Activated CD8-positive, alpha-beta memory T cell treated with anti-CD3 and anti-CD28 coated beads, Interleukin-2, amount 10 ng/mL, durations not matched to agents 7 days and 5 days (primary cell): Measurements from ENCODE around the gene ARHGAP42. TPM values are rescaled to one million over a fixed set of nuclear protein-coding genes. Genes with fewer than 3 reads are reported as not detected.

Experiments
- ATAC-seq: fragments of 150-1000 bp; cut with Tn5 transposase; one replicate; pipeline ENCODE4 v1.10.0; 2021; ENCODE audit warnings: moderate library complexity
- CTCF ChIA-PET: fragments of 350-600 bp; sonication (Branson Sonifier 250); formaldehyde crosslinking; loops from one replicate; lab custom pipeline; 2021; ENCODE audit warnings: antibody characterized with exemption; lab: Charles Lee
- DNase-seq: peaks from one replicate; pipeline ENCODE4 v3.0.0-alpha.2; 2020
- H3K27ac Mint-ChIP-seq: one replicate; pipeline ENCODE4 v1.8.0; 2021; ENCODE audit warnings: mild to moderate bottlenecking, mixed read lengths
- H3K27me3 Mint-ChIP-seq: one replicate; pipeline ENCODE4 v1.8.0; 2021; ENCODE audit warnings: mixed read lengths
- H3K36me3 Mint-ChIP-seq: one replicate; pipeline ENCODE4 v1.8.0; 2021; ENCODE audit warnings: mild to moderate bottlenecking, mixed read lengths
- H3K4me1 Mint-ChIP-seq: one replicate; pipeline ENCODE4 v1.8.0; 2021; ENCODE audit warnings: mixed read lengths
- H3K4me3 Mint-ChIP-seq: one replicate; pipeline ENCODE4 v1.8.0; 2021; ENCODE audit warnings: mild to moderate bottlenecking, moderate library complexity, mixed read lengths
- H3K9me3 Mint-ChIP-seq: one replicate; pipeline ENCODE4 v1.8.0; 2022; ENCODE audit warnings: low read depth, mixed read lengths
- total RNA-seq, 2 experiments: library from RNA; stranded (reverse); gene quantifications; one replicate each; pipeline ENCODE4 v1.2.3, GENCODE V29; 2021

ARHGAP42 gene
- total RNA-seq, 2 experiments from 2014 or later = 0.61 TPM; not detected in 1

DNA sequence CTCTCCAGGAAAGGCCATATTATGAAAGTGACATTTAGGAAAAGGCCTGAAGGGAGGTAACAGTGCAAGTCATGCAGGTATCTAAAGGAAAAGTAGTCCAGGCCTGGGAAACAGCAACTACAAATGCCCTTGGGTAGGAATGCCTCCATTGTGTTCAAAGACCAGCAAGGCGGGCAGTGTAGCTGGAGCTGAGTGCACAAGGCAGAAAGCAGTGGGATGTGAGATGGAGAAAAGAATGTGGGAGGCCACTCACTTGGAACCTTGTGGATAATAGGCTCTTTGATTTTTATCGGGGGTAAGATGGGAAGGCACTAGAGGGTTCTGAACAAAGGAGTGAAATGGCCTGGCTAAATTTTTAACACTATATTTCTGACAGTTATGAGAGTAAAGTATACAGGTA, 253.9 kb downstream of the ARHGAP42 start:
- H3K27ac Mint-ChIP-seq = no peak overlapping the region
- no peak overlapping the region for H3K4me3 Mint-ChIP-seq
- H3K36me3 Mint-ChIP-seq = no peaks in the 10 kb centered on the region
- ATAC-seq = no peak
- H3K9me3 Mint-ChIP-seq = no peaks in the 10 kb centered on the region
- DNase-seq = no peak
- no peaks in the 10 kb centered on the region for H3K4me1 Mint-ChIP-seq
- CTCF ChIA-PET = no interaction called here
- H3K27me3 Mint-ChIP-seq = no peaks in the 10 kb centered on the region

DNA sequence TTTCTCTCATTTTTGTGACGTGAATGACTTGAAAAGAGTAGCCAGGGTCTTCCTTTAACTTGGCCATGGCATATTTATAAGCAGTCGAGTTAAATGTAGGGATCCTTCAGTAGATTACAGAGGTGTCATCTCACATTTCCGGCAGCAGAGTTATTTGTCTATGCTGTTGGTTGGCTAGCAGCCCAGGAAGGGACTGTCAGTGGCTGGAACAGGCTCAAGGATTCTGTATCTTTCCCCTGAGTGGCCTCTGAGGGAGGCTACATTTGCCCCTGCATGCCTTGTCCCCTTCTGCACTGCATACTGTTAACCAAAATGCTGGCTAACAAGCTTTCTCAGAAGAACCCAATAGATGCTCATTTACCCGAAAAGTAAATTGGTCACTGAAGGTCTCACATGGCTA, 254.9 kb downstream of the ARHGAP42 start:
- Mint-ChIP-seq H3K27ac (no peak overlapping the region), H3K27me3 (no peaks in the 10 kb centered on the region), H3K4me1 (no peaks in the 10 kb centered on the region), H3K4me3 (no peak overlapping the region), H3K9me3 (no peaks in the 10 kb centered on the region), H3K36me3 (no peaks in the 10 kb centered on the region)
- no peak for ATAC-seq
- no peak for DNase-seq
- CTCF ChIA-PET = no interaction called here

DNA sequence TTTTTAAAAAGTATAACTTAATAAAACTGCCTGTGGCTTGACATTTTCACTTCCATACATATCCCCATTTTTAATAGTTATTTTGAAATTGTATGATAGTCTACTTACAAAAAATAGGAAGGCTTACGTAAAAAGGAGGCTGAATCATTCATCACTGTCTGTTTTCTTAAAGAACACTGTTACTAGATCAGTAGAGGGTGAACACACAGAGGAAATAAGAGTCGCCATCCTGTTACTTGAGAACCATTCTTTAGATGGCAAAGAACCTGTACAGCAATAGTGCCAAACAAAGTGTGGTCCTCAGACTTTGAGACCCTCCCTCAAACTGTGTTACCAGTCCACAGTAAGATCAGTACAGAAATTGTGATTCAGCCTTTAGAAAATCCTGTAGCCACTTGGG, 261.8 kb downstream of the ARHGAP42 start:
- Mint-ChIP-seq H3K4me3 (no peak overlapping the region), H3K4me1 (no peaks in the 10 kb centered on the region), H3K27me3 (no peaks in the 10 kb centered on the region), H3K36me3 (no peaks in the 10 kb centered on the region), H3K9me3 (no peaks in the 10 kb centered on the region), H3K27ac (no peak overlapping the region)
- ATAC-seq (no peak), DNase-seq (no peak)
- CTCF ChIA-PET = no interaction called here

DNA sequence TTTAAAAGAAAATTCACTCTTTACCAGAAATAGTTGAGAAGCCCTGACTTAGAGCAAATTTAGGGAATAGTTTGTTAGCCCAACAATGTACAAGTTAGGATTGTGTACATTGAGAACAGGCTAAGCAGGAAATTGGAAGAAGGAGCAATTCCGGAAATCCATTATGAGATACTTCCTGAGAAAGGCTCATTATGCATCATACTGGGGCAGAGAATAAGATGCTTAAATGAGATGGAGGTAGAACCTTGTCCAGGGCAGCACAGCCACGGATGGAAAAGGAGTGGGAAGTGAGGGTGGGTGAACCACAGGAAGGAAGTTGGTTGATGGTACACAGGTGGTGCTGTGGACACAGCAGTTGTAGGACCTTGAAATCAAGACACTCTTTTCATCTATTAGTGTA, 262.4 kb downstream of the ARHGAP42 start:
- H3K4me3 Mint-ChIP-seq = no peak overlapping the region
- DNase-seq = no peak
- H3K27ac Mint-ChIP-seq = no peak overlapping the region
- H3K27me3 Mint-ChIP-seq = no peaks in the 10 kb centered on the region
- no peaks in the 10 kb centered on the region for H3K36me3 Mint-ChIP-seq
- CTCF ChIA-PET = no interaction called here
- H3K9me3 Mint-ChIP-seq = no peaks in the 10 kb centered on the region
- no peak for ATAC-seq
- no peaks in the 10 kb centered on the region for H3K4me1 Mint-ChIP-seq

DNA sequence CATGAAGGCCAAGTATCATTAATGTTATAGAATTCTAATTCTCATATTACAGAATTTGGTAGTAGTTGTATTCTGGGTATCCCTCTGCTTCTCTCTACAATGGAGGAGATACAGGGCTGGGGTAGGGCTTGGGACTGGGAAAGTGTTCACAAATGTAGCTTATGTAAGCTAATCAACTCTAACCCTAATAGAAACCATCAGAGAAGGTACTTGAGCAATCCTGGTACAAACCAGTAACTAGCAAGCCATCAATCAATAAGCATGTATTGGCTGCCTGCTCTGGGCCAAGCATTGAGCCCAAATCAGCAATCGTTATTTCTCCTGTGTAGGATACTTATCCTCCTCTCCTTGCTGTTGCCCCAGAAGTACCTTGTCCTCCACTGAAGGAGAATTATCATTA, 268.2 kb downstream of the ARHGAP42 start:
- H3K9me3 Mint-ChIP-seq = no peaks in the 10 kb centered on the region
- H3K4me1 Mint-ChIP-seq = no peaks in the 10 kb centered on the region
- H3K27me3 Mint-ChIP-seq = no peaks in the 10 kb centered on the region
- no peaks in the 10 kb centered on the region for H3K36me3 Mint-ChIP-seq
- DNase-seq (no peak), ATAC-seq (no peak)
- no peak overlapping the region for H3K27ac Mint-ChIP-seq
- CTCF ChIA-PET = no interaction called here
- H3K4me3 Mint-ChIP-seq = no peak overlapping the region

DNA sequence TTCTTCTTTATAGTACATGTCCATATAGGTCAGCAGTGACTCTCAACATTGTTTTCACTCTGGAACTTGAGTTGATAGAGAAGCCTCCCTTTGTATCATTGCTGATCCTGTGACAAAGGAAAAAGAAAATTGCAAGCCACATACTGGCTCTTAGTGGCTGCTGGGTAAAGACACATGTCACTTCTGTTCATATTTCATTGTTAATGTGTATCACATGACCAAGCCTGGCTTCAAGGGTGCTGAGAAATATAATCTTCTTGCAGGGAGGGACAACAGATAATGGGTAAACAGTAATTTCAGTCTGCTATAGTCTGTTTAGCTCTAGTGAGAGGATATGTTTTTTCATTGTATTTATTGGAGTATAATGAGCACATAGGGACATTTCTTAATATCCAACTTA, 269.3 kb downstream of the ARHGAP42 start:
- CTCF ChIA-PET = no interaction called here
- no peak overlapping the region for H3K27ac Mint-ChIP-seq
- DNase-seq (no peak), ATAC-seq (no peak)
- H3K4me1 Mint-ChIP-seq = no peaks in the 10 kb centered on the region
- no peaks in the 10 kb centered on the region for H3K9me3 Mint-ChIP-seq
- H3K36me3 Mint-ChIP-seq = no peaks in the 10 kb centered on the region
- no peak overlapping the region for H3K4me3 Mint-ChIP-seq
- H3K27me3 Mint-ChIP-seq = no peaks in the 10 kb centered on the region

DNA sequence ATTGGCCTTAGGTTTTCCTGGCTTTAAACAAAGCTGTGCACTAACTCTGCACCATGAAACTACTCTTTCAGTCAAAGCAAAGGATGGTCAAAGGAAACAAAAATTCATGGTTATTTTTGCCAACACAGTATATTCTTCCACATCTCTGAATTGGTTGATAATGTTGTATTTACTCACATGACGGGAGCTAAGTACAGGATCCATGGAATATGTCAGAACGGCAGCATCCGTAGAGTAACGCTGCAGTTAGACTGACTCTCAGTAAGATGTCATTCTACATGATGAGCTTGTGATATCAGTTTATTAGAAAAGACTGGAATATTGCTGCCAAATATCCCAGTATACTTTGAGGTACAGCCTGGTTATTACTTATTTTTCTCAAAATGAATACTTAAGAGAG, 270.4 kb downstream of the ARHGAP42 start:
- CTCF ChIA-PET = no interaction called here
- no peak for ATAC-seq

DNA sequence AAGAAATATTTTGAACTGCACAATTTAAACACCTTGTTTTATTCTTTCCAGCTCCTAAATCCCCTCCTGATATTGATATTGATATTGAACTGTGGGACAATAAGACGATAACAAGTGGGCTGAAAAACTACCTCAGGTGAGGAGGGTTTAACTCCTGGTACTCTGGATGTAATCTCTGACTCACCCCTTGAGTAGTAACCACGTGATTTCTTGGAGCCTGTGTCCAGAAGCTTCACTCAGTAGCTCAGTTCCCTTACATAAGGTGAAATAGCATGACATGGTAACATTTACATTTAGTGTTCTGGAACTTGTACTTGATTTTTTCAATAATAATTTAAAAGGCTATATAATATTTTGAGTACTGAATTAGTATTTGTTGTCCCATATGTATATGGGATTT, 274.5 kb downstream of the ARHGAP42 start:
- Mint-ChIP-seq H3K27ac (no peak overlapping the region), H3K36me3 (no peaks in the 10 kb centered on the region), H3K27me3 (no peaks in the 10 kb centered on the region), H3K9me3 (peaks cover 2% of the 10 kb centered on the region), H3K4me3 (no peak overlapping the region), H3K4me1 (no peaks in the 10 kb centered on the region)
- CTCF ChIA-PET = no interaction called here
- ATAC-seq (no peak), DNase-seq (no peak)

More for the DNA sequence above, 270.4 kb downstream of the ARHGAP42 start:
- no peaks in the 10 kb centered on the region for H3K27me3 Mint-ChIP-seq
- H3K27ac Mint-ChIP-seq = no peak overlapping the region
- H3K36me3 Mint-ChIP-seq = no peaks in the 10 kb centered on the region
- H3K4me3 Mint-ChIP-seq = no peak overlapping the region
- no peaks in the 10 kb centered on the region for H3K9me3 Mint-ChIP-seq
- no peaks in the 10 kb centered on the region for H3K4me1 Mint-ChIP-seq
- DNase-seq = no peak

DNA sequence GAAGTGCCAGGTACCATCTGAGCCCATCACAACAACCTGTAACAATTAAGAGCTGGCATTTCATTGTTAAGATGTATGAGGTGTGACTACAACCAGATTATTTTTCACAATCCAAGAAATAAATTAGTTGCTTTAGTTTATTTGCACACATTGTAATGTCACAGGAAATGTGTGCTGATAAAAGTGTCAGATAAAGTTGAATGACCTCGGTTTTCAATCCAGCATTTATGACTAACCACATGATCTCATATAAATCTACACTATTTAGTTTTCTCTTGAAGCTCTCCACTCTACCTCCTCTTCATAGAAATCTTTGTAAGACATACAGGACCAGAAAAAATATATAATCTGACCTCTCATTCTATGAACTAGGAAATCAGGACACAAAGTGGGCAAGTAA, 276.3 kb downstream of the ARHGAP42 start:
- H3K27ac Mint-ChIP-seq = no peak overlapping the region
- no peak overlapping the region for H3K4me3 Mint-ChIP-seq
- H3K36me3 Mint-ChIP-seq = no peaks in the 10 kb centered on the region
- no peaks in the 10 kb centered on the region for H3K27me3 Mint-ChIP-seq
- no peak for DNase-seq
- CTCF ChIA-PET = no interaction called here
- ATAC-seq = no peak
- H3K4me1 Mint-ChIP-seq = no peaks in the 10 kb centered on the region
- peaks cover 2% of the 10 kb centered on the region for H3K9me3 Mint-ChIP-seq

DNA sequence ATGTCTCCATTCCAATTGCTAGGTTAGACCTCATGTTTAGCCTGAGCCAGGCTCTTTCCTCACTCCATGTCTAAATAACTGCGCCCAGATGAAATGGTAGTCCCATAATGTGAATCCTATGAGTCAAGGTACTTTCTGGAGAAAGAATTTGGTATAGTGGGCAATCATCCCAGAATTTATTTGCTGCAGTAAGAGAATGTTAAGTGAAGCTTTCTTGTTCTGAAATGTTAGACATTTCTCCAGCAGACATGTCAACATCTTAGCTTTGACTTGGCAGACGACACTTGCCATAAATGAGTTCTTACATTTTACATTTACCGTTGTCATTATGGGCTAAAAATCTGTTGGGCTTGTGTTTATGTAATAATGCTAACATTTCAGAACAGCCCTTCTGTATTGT, 277.3 kb downstream of the ARHGAP42 start:
- ATAC-seq (no peak), DNase-seq (no peak)
- Mint-ChIP-seq H3K27me3 (no peaks in the 10 kb centered on the region), H3K9me3 (peaks cover 3% of the 10 kb centered on the region), H3K4me3 (no peak overlapping the region), H3K27ac (no peak overlapping the region), H3K4me1 (no peaks in the 10 kb centered on the region), H3K36me3 (no peaks in the 10 kb centered on the region)
- CTCF ChIA-PET = no interaction called here

DNA sequence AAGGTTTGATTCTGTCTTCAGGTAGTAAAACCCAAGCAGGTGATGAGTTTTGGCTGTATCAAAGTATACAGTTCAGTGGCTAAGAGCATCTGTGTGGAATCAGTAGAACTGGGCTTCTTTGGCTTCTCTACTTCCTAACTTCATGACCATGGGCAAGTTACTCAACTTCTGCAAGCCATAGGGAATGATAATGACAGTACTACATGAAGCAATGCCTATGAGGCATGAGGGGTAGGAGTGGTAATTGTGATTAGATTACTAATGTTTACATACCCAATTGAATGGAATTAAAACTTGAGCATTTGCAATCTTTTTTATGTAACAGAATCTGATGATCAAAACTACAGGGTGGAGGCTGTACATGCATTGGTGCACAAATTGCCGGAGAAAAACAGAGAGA, 278.3 kb downstream of the ARHGAP42 start:
- Mint-ChIP-seq H3K36me3 (no peaks in the 10 kb centered on the region), H3K9me3 (peaks cover 6% of the 10 kb centered on the region), H3K27me3 (no peaks in the 10 kb centered on the region), H3K27ac (no peak overlapping the region), H3K4me3 (no peak overlapping the region), H3K4me1 (no peaks in the 10 kb centered on the region)
- no peak for DNase-seq
- ATAC-seq = no peak
- CTCF ChIA-PET = no interaction called here

DNA sequence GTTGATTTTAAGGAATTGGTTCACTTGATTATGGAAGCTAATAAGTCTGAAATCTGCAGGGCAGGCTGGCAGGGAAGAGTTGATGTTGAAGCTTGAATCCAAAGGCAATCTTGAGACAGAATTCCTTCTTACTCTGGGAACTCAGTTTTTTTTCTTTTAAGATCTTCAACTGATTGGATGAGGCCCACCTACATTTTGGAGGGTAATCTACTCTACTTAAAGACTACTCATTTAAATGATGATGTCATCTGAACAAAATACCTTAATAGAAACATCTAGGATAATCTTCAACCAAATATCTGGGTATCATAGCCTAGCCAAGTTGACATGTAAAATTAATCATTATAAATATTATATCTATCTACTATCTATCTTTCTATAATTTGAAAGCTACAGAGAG, 279.3 kb downstream of the ARHGAP42 start:
- no peaks in the 10 kb centered on the region for H3K27me3 Mint-ChIP-seq
- ATAC-seq (no peak), DNase-seq (no peak)
- H3K36me3 Mint-ChIP-seq = no peaks in the 10 kb centered on the region
- CTCF ChIA-PET = no interaction called here
- H3K27ac Mint-ChIP-seq = no peak overlapping the region
- H3K4me3 Mint-ChIP-seq = no peak overlapping the region
- peaks cover 9% of the 10 kb centered on the region for H3K9me3 Mint-ChIP-seq
- H3K4me1 Mint-ChIP-seq = no peaks in the 10 kb centered on the region

DNA sequence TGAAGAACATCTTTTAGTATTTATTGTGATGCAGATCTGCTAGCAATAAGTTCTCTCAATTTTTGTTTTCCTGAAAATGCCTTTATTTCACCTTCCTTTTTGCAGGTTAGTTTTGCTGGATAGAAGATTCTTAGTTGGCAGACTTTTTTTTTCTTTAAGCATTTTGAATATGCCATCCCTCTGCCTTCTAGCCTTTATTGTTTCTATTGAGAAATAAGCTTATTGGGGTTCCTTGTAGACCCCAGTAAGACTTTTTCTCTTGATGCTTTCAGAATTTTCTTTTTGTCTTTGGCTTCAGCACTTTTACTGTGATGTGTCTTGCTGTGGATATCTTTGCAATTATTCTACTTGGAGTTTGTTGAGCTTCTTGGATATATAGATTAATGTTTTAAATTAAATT, 281.9 kb downstream of the ARHGAP42 start:
- CTCF ChIA-PET = no interaction called here
- no peak for DNase-seq
- no peak for ATAC-seq
- no peaks in the 10 kb centered on the region for H3K27me3 Mint-ChIP-seq
- H3K27ac Mint-ChIP-seq = no peak overlapping the region
- H3K36me3 Mint-ChIP-seq = no peaks in the 10 kb centered on the region
- no peak overlapping the region for H3K4me3 Mint-ChIP-seq
- H3K4me1 Mint-ChIP-seq = no peaks in the 10 kb centered on the region
- H3K9me3 Mint-ChIP-seq = peaks cover 11% of the 10 kb centered on the region

DNA sequence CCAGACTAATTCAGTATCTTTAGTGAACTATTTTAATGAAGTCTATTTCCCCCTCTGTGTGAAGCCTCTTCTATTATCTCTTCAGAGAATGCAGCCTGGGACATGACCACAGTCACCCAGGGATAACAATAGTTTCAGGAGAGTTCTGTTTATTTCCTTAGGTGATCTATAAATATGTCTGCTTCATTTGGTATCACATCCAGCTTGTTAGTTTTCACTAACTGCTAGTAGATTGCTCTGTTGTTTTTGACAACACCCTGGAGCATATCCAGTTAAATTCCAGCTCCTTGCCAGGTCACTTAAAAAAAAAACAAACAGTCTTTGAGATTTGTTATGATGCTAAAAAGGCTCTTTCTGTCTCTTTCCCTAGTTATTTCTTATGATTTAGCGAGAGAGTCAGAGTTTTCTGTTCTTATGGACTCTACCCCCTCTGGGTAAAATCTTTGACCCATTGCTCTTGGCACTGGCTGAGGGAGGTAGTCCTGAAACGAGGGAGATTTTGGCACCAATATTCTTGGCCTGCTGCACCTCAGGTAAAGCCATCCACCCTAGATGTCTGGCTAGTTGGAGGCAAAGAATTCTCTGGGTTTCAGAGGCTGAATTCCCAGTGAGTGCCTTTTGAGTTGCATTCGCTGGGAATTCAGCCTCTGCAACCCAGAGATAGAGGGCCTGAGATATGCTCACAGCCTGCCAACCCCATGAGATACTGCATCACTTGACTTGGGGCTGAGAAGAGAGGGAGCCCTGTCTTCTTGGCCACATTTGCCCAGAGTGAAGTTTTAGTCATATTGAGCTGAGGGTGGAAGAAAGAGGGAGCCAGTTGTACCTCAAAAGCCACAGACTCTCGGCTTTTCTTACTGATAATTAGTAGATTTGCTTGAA, 283.4 kb downstream of the ARHGAP42 start:
- CTCF ChIA-PET = no interaction called here
- Mint-ChIP-seq H3K9me3 (peaks cover 11% of the 10 kb centered on the region), H3K4me1 (no peaks in the 10 kb centered on the region), H3K4me3 (no peak overlapping the region), H3K27me3 (no peaks in the 10 kb centered on the region), H3K27ac (no peak overlapping the region), H3K36me3 (no peaks in the 10 kb centered on the region)
- ATAC-seq (no peak), DNase-seq (no peak)
